Right hindlimb (tissue), 1 donor: ENCODE measurements around the gene SERPINA5.
"Not testable (repeated sequence)": the region's sequence is repeated elsewhere in the genome, so short reads cannot be mapped to it uniquely, and the experiment has no call there.

Experiments used
- DNase-seq: peaks from one replicate; pipeline ENCODE4 v3.0.0-alpha.2; 2018

The SERPINA5 gene

DNA sequence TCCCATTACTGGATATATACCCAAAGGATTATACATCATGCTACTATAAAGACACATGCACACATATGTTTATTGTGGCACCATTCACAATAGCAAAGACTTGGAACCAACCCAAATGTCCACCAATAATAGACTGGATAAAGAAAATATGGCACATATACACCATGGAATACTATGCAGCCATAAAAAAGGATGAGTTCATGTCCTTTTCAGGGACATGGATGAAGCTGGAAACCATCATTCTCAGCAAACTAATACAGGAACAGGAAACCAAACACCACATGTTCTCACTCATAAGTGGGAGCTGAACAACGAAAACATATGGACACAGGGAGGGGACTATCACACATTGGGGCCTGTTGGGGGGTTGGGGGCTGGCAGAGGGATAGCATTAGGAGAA lies 27.7 kb downstream of the SERPINA5 start:
- not testable (repeated sequence) for DNase-seq

DNA sequence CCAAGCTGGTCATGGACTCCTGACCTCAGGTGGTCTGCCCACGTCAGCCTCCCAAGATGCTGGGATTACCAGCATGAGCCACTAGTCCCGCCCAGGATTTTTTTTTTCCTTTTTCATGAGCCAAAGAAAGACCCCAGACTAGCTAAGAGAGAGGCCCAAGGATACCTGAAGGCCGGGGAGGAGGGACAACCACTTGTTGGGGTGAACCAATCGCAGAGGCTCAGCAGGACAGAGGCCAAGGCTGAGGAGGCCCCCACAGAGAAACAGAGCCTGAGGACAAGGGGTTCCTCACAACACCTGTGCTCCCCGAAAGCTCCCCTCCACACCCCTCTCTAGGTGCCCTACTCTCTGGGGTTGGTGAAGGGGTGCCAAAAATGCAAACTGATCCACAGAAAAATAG lies 30.0 kb downstream of the SERPINA5 start:
- DNase-seq = no peak

DNA sequence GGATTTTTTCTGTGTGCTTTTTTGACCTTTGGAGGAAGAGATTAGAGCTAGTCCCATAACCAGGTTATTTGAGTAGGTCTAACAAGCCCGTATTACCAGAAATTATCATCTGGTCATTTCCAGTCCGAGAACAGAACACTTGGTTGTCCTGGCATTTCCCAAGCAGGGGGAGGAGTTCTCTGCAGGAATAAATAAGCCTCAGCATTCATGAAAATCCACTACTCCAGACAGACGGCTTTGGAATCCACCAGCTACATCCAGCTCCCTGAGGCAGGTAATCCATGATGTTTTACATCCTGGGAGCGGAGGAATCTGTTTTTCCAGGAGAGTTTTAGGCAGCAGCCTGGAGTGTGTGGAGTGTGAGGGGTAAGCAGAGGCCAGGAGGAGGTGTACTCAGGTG lies 30.9 kb downstream of the SERPINA5 start, which contains the start of gene SERPINA3:
Gene SERPINA3, plus strand, starts transcription at position 218 of the 400 bp plus-strand sequence. CDS start 2,051 bp downstream, outside the sequence.
- DNase-seq = no peak

DNA sequence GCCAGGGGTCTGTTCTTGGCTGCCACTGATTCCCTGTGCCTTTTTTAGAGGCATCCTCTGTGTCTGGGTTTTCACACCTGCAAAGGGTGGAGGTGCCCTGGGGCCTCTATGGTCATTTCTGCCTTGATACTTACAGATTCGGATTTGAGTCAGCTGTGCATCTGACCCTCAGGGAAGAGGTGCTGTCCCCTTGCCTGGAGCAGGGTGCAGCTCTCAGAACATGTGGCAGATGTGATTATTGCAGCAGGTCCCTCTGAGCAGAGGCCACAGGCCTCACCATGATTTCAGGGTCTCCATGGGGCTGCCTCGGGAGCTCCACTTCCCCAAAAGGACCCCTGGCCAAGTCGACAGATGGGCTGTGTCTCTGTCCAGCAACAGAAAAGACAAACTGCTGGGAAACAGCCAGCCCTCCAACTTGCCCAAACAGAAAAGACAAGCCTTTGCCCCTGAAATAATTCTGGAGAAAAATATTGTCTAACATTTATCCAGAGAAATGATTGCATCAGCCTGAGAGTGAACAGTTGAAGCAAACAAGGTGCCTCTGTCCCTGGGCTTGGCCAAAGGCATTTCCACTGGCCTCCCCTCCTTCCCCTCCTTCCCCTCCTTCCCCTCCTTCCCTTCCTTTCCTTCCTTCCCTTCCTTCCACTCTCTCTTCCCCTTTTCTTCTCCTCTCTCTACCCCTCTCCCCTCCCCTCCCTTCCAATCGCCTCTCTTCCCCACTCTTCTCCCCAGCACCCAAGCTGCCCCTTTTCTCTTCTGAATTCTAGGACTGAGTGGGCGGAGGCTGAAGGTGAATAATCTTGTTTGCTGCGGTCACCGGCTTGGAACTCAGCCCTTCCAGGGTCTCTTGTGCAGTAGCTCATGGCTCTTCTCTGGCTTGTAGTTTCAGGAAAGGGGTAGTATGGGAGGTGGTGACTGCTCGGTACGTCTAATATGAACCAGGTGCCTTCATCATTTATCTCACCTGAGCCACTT lies 31.6 kb downstream of the SERPINA5 start:
- no peak for DNase-seq

DNA sequence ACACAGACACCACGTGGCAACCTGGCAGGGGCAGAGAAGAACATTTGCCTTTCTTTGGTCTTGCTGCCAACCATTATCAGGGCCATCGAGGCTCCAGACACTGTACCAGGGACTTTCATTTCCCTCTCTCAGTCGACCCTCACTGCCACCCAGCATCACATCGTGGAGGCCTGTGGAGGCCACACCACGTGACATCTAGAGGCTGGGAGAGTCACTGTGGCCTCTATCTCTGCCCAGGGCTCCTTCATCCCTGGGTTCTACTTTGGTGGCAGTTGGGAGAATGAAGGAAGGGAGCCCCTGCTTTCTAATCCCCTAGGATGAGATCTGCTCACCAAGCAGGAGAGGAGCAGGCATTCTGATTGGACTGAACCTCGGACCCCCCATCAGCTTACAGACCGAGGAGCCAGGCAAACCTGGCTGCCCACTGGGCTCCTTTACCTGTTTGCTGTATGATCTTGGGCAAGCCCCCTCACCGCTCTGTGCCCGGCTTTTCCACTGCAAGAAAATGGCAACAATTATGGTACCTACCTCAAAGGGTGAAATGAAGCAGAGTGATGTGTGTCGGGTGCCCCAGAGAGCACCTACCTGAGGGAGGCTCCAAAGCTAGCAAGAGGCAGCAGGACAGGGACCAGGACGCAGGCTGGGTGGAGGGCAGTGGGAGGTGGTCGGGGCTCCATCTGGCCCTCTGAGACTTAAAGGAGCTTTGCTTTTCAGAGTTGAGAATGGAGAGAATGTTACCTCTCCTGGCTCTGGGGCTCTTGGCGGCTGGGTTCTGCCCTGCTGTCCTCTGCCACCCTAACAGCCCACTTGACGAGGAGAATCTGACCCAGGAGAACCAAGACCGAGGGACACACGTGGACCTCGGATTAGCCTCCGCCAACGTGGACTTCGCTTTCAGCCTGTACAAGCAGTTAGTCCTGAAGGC lies 32.8 kb downstream of the SERPINA5 start:
- no peak for DNase-seq

DNA sequence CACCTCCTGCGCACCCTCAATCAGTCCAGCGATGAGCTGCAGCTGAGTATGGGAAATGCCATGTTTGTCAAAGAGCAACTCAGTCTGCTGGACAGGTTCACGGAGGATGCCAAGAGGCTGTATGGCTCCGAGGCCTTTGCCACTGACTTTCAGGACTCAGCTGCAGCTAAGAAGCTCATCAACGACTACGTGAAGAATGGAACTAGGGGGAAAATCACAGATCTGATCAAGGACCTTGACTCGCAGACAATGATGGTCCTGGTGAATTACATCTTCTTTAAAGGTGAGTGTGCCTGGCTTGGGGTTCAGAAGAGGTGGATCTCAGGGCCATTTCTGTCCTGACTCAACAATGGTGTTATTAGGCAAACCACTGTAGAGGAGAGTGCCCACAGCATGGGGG lies 33.6 kb downstream of the SERPINA5 start:
- no peak for DNase-seq

DNA sequence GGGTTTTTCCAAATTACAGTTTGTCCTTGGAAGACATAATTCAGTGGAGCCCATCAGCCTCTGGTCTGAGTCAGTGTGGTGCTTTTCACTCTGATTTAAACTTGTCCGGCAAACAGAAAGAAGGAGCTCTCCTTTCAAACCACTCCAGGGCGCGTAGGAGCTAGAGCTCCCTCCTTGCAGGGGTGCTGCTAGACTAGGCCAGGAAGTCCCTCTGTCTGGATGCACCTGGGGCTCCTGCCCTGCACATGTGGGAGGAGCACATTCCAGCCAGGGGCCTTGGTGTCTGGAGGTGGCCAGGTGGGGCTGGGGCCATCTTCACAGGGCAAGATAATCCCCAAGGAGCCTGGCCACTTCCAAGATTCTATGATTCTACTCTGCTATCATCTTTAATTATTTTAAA lies 34.0 kb downstream of the SERPINA5 start:
- no peak for DNase-seq

DNA sequence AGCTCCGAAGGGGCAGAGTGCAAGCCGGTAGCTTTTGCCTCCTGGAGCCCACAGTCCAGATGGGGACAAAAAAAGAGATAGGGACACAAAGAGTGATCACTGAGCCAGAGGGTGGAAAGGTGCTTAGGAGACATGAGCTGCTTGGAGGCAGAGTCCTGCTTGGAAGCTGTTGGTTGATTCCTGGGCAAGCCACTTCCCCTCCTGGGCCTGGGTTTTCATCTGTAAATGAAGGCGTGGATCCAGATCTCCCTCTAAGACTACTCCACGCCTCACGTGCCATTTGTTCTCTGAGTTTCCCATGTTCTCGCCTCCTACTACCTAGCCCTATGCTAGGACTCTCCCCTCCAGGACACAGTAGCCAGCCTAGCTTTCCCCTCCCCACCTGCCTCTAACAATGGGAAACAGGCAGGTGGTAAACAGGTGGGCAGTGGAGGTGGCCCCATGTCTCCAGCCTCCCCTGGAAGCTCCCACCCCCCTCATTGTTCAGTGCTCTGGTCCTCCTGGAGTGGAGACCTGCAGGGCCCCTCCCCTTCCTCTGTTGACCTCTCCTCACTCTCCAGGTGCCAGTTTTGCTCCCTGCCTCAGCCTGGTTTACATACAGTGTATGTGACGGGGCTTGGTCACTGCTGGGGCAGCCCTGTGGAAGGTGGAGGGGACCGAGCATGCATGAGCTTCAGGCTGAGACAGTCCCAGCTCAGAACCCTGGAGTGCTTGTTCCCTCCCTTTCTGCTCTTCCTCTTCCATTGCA lies 34.8 kb downstream of the SERPINA5 start:
- no peak for DNase-seq

DNA sequence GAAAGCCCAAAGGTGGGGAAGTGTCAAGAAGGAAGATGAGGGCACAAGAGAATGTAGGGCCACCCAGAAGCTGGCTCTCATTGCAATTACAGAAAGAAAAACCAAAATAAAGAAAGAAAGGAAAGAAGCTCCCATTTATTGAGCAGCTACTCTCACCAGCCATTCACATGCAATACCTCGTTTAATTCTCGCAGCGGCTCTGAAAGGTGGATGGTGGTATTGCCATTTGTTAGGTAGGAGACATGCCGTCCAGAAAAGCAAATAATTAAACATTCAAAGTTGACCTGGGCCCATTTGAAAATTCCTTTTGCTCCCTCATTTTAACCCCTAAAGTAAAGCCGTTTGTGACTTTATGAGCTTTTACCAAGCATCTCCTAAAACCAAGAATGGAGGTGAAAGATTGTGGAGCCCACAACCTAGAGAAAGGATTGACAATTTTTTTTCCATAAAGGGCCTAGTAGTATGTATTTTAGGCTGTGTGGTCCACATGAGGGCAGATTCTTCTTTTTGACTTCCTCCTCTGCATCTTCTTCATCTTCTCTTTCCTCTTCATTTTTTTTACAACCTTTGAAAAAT lies 36.2 kb downstream of the SERPINA5 start:
- DNase-seq = no peak

DNA sequence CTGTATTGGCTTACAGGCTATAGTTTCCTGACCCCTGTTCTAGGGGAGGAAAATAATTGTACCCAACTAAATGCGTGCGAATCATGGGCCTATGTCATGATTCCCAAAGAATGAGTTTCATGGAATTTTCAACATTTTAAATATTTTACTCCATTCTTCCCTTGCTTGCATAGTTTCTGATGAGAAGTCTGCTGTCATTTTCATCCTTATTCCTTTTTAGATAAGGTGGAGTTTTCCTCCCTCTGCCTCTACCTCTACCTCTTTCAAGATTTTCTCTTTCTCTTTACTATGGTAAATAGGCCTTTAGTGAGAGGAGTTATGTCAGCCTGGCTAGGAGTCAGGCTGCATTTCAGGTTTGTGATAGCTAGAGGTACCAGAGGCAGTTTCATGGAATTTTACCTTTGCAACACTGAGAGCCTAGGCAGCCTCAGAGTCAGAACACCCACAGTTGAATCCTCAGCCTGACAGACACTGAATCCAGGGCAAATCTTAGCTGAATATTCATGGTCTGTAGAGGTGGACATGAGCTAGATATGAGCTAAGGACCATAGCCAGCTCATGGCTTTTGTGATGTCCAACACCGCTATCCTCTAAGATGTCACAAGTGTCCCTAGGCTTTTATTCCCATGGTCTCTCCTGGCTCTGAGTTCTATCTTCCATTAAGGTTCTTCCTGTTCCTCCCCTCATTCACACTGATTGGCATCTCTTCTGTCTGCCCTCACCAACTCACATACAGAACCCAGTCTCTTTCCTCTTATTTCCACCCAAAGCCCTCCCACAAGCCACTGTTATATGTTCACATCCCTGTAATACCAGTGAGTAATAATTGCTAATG lies 37.0 kb downstream of the SERPINA5 start:
- DNase-seq = no peak

DNA sequence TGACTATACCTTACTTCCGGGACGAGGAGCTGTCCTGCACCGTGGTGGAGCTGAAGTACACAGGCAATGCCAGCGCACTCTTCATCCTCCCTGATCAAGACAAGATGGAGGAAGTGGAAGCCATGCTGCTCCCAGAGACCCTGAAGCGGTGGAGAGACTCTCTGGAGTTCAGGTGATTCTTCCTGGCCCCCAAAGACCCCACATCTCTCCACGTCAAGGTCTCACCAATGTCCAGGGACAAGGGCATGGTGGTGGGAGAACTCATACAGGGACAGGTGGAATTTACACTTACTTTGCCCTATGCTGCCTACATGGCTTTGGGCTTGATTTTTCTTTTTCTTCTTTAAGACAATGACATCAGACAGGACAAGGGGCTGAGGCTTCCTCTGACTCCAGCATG lies 38.1 kb downstream of the SERPINA5 start:
- no peak for DNase-seq

DNA sequence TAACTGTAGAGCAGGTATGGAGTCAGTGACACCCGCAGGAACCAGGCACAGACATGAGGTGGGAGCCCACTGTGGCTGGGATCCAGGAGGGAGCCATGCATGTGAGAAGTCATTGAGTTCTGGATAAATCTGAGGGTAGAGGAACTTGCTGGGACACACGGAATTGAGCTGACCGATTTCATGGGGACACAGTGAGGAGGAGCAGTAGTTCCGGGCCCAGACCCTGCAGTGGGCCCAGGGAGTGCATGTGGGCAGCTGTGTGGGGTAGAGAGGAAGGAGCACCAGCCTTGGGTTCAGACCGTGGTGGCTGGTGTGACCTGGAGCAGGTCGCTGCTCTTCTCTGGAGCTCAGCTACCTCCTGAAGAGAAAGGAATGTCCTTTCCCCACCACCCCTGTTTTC lies 39.4 kb downstream of the SERPINA5 start:
- no peak for DNase-seq

DNA sequence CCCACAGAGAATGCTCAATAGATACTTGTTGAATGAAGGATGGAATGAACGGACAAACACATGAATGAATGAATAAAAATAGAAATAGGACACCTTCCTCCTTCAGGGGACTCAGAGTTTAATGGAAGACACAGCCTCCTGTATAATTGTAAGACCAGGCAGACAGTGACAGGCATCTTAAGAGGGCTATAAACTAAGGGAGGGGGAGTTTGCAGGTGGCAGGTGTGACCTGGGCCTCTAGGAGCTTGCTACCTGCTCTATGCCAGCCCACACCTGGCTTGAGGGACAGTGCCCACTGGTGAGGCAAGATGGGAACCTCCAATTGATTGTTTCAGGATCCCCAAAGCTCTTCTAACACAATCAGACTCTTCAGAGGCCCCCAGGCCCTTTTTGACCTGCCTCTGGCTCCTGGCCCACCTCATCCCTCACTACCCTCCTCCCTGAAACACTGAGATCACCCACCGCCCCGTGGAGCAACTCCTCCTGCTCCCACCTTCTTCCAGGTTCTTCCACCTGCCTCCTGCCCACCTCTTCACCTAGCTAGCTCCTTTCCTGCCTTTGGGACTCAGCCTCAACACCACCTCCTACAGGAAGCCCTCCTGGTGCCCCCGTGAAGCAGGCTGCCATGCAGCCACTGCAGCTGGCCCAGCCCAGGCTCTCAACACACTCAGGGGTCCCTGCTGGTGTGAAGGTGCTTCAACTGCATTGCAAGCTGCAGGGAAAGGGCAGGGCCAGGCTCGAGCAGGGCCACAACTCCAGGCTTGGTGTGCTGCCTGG lies 40.3 kb downstream of the SERPINA5 start:
- DNase-seq = no peak

DNA sequence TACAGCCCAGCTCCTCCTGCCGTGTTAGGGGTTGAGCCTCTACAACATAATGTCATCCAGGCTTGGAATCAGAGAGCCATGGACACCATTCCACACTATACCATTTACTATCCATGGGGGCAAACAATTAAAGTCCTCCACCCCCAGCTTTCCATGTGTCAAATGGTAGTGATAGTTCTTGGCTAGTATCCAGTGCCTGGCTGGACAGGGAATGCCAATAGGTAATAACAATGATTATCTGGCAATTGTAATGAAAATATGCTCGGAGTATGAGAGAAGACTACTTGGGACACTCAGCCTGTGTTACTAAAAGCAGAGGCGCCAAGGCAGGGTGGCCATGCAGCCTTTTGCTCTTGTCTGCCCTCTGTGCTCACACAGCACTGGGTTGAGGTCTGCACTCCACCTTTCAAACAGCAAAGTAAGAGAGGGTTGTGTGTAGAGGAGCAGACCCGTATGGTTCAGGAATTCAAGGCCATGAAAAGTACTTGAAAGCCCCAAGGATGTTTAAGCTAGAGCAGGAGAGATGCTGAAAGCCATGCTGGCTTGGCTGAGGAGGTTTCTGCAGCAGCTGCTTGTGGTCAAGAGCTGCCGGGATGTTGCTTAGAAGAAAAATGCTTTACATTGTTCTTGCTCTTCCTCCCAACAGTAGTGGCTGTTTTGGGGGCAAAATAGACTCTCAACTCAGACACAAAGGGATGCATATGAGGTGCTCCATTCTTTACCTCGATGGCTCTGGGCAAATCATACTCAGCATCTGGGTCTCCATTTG lies 41.6 kb downstream of the SERPINA5 start:
- no peak for DNase-seq

DNA sequence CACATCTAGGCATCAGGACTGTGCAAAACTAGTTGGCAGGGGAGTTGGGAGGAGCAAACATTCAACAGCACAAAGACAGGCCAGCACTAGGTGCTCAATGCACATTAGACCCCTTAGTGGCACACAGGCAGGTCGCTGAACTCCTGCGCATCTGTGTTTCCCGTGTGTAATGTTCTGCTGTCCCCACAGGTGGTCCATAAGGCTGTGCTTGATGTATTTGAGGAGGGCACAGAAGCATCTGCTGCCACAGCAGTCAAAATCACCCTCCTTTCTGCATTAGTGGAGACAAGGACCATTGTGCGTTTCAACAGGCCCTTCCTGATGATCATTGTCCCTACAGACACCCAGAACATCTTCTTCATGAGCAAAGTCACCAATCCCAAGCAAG lies 42.2 kb downstream of the SERPINA5 start:
- DNase-seq = no peak

DNA sequence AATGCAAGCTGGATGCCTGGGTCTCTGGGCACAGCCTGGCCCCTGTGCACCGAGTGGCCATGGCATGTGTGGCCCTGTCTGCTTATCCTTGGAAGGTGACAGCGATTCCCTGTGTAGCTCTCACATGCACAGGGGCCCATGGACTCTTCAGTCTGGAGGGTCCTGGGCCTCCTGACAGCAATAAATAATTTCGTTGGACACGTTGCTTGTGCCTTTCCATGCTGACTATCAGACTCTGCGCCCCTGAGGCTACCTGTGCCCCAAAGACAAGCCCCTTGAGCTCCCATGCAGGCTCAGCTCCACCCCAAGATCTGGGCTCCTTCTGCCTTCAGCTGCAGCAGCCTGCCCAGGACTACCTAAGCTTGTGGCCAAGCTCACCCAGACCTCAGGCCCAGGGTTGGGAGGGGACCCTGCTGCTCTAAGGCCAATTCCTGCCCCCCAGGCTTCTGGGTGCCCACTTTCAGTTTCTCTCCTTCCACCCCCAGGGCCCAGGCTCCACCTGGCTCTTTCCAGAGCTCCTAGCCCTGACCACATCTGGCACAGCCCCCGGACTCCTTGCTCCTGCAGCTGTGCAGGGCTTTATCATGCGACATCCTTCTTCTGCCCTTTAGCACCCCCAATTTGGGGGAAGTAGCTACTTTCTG lies 42.8 kb downstream of the SERPINA5 start:
- no peak for DNase-seq

DNA sequence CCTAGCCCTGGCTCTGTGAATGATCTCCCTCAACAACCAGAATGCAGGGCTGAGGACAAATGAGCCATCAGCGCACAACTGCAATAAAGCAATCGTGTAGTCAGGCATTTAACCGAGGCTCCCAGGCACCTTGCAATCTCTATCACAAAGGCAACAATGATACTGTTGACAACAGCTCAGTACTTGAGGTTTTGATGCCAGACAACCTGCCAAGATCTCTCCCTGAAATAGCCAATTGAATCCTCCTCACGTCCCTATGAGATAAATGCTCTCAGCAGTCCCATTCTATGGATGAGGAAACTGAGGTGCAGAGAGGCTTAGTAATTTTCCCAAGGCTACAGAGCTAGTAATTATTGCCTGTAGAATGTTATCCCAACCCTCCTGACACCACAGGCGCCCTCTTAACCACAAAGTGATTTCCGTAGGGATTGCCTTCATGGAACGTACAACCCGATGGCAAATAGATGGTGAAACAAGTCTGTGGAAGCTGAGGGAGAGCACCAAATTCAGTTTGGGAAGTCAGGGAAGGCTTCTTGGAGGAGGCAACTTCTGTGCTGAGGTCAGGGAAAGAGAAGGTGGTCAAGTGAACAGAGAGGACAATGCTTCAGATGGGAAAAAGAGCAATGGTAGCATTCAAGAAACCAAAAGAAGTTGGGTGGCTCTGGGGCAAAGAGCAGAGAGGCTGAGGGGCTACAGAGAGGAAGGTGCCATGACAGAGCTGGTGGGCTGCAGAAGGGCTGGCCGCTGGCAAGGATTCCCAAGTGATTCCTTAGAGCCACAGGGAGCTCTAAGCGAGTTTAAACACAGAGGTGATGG lies 43.5 kb downstream of the SERPINA5 start:
- no peak for DNase-seq

DNA sequence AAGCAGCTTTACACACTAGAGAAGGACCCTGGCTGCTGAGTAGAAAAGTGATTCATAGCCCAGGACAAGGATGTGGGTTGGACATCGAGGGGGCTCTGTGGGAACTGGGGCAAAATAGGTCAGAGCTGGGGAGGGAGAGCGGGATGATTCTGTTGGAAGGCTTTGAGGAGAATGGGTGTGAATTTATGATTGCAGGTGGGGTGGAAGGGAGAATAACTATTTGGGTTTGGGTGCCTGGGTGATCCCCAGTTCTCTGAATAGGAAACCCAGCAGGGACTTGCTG lies 44.1 kb downstream of the SERPINA5 start:
- DNase-seq = no peak

DNA sequence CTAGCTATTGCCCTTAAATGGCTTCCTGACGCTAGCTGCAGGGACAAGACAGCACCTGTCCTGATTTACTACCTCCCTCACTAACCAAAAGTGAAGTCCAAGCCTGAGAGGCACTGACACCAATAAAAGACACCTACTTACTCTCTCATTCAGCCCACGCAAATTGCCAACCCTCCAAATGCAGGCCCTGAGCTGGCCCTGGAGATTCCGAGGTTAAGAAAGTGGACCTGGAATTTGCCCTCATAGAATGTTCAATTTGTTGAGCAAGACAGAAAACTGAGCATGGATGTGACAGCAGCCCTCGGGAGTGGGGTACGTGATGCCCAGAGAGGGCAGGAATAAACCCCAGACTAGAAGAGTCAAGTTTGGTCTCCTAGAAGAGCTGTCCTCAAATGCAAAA lies 47.4 kb downstream of the SERPINA5 start:
- no peak for DNase-seq
